ENCODE measurements around the gene ERVK3-1. TPM values are rescaled to one million over a fixed set of nuclear protein-coding genes. Genes with fewer than 3 reads are reported as not detected.

ERVK3-1 gene
- total and polyA plus RNA-seq, 2 of the 13 experiments (the other 11 are each of a cell fraction or from before 2014, with no cell fraction given), result 28.5 to 38.7 TPM

GRCh38 chr19:58315580-58315979 is 10.4 kb downstream of the ERVK3-1 start:
- H4K20me1 ChIP-seq (ENCODE audit: insufficient read depth, low read length), result no peaks in the 10 kb centered on the region
- no peak overlapping the region for H3K9ac ChIP-seq (ENCODE audit: insufficient read depth, low read depth, low read length)
- H3K79me2 ChIP-seq (ENCODE audit: insufficient read depth, low read length), result no peaks in the 10 kb centered on the region
- H3K36me3 ChIP-seq (replicated peaks in 1 of 2; ENCODE audit: control insufficient read depth in 1 of 2, insufficient read depth in 2 of 2, low read length in 2 of 2), result peaks cover 5 to 34% of the 10 kb centered on the region in 2 experiments
- BruUV-seq (replicated peaks), result no TSS peak
- no peak overlapping the region for H3K4me2 ChIP-seq (ENCODE audit: low read depth, low read length)
- H3K27ac ChIP-seq (ENCODE audit: extremely low read length, insufficient read depth, low read length), result no peak overlapping the region
- no peak for FAIRE-seq
- 89% methylated on average over 2 of the region's 2 CpGs for WGBS (ENCODE audit: low lambda C conversion rate)
- no peak overlapping the region for H2AFZ ChIP-seq (ENCODE audit: low read length)
- no peaks in the 10 kb centered on the region for H3K9me3 ChIP-seq (ENCODE audit: low read length)
- DNase-seq (ENCODE audit: low spot score), result no peak
- ChIA-PET CTCF (ENCODE audit: low intra/inter-chr PET ratio, low total read pairs) (no interaction called here), POLR2A (no interaction called here)
- TF ChIP-seq FOXJ3 (CRISPR knock-in tag; IDR thresholded peaks at IDR 0.05; ENCODE audit: borderline replicate concordance) (no peak), ARNT2 (CRISPR knock-in tag; IDR thresholded peaks at IDR 0.05; ENCODE audit: low read depth) (no peak), ZNF768 (CRISPR knock-in tag; IDR thresholded peaks at IDR 0.05) (no peak), ZNF710 (CRISPR knock-in tag; IDR thresholded peaks at IDR 0.05; ENCODE audit: borderline replicate concordance) (no peak), ZNF598 (CRISPR knock-in tag; IDR thresholded peaks at IDR 0.05; ENCODE audit: borderline replicate concordance) (no peak), ARID2 (CRISPR knock-in tag; IDR thresholded peaks at IDR 0.05; ENCODE audit: borderline replicate concordance) (no peak), HNF4A (CRISPR knock-in tag; IDR thresholded peaks at IDR 0.05) (no peak), ESRRA (CRISPR knock-in tag; IDR thresholded peaks at IDR 0.05; ENCODE audit: low read depth) (no peak)
- no peak for ATAC-seq
- H3K27me3 ChIP-seq (ENCODE audit: control insufficient read depth in 1 of 2, insufficient read depth in 2 of 2, low read length in 2 of 2), result no peaks in the 10 kb centered on the region
- in situ Hi-C loops (cut with HindIII; ENCODE audit: extremely low pct_ligation_motif_present, low pct_unique_long_range_greater_than_20kb), result no loop called here
- no peak overlapping the region for H3K4me3 ChIP-seq (replicated peaks in 1 of 3; ENCODE audit: insufficient read depth in 1 of 3, low read depth in 2 of 3, low read length in 3 of 3)
- H3K4me1 ChIP-seq (ENCODE audit: insufficient read depth, low read length), result no peaks in the 10 kb centered on the region
- intact Hi-C loops (cut with micrococcal nuclease; ENCODE audit: unreplicated experiment), result no loop called here
